ENCODE data around the gene LIMS1.
"Not testable (repeated sequence)": the region's sequence is repeated elsewhere in the genome, so short reads cannot be mapped to it uniquely, and the experiment has no call there.

DNA sequence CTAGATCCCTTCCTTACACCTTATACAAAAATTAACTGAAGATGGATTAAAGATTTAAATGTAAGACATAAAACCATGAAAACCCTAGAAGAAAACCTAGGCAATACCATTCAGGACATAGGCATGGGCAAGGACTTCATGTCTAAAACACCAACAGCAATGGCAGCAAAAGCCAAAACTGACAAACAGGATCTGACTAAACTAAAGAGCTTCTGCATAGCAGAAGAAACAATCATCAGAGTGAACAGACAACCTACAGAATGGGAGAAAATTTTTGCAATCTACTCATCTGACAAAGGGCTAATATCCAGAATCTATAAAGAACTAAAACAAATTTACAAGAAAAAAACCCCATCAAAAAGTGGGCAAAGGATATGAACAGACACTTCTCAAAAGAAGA lies 114.5 kb downstream of the LIMS1 start:
- TF ChIP-seq POLR2AphosphoS5 (IDR thresholded peaks at IDR 0.05; ENCODE audit: borderline replicate concordance, low read depth, low read length); EZH2 (IDR thresholded peaks at IDR 0.05): not testable (repeated sequence)
